OCI-LY1 (cell line): Measurements from ENCODE around the gene TRRAP.

Experiments used
- H2AFZ ChIP-seq: fragments of 200-600 bp; sonication (generic), shearing (Covaris generic); 2 replicates; pipeline ENCODE4 v1.6.0; 2014; ENCODE audit warnings: antibody characterized with exemption, mild to moderate bottlenecking, low read length
- H3F3A ChIP-seq: fragments of 200-600 bp; sonication (generic), shearing (Covaris generic); 2 replicates; pipeline ENCODE4 v1.6.0; 2014; ENCODE audit warnings: mild to moderate bottlenecking, antibody characterized with exemption, low read length, moderate library complexity; ENCODE audit not compliant: insufficient read depth
- H3K27ac ChIP-seq: fragments of 200-600 bp; sonication (generic); 2 replicates; pipeline ENCODE4 v1.5.1; 2014; ENCODE audit warnings: low read length, mixed run types, mild to moderate bottlenecking, low read depth; ENCODE audit not compliant: poor library complexity, severe bottlenecking
- H3K27me3 ChIP-seq: fragments of 200-600 bp; sonication (generic); 2 replicates; pipeline ENCODE4 v1.6.0; 2014; ENCODE audit warnings: antibody characterized with exemption, mild to moderate bottlenecking, low read length, moderate library complexity; ENCODE audit not compliant: insufficient read depth
- H3K36me3 ChIP-seq: fragments of 200-600 bp; sonication (generic); 2 replicates; pipeline ENCODE4 v1.6.1; 2014; ENCODE audit warnings: mild to moderate bottlenecking, antibody characterized with exemption, low read length, moderate library complexity, mixed read lengths; ENCODE audit not compliant: insufficient read depth
- H3K4me1 ChIP-seq: fragments of 200-600 bp; sonication (generic); 2 replicates; pipeline ENCODE4 v1.5.1; 2014; ENCODE audit warnings: mild to moderate bottlenecking, low read length, moderate library complexity; ENCODE audit not compliant: insufficient read depth, severe bottlenecking
- H3K4me2 ChIP-seq: fragments of 200-600 bp; sonication (generic), shearing (Covaris generic); 2 replicates; pipeline ENCODE4 v1.6.1; 2014; ENCODE audit warnings: low read length
- H3K4me3 ChIP-seq: fragments of 200-600 bp; sonication (generic); 2 replicates; pipeline ENCODE4 v1.5.1; 2014; ENCODE audit warnings: low read length, low read depth, mild to moderate bottlenecking, mixed read lengths; ENCODE audit not compliant: poor library complexity, severe bottlenecking
- H3K79me2 ChIP-seq: fragments of 200-600 bp; shearing (Covaris generic); 2 replicates; pipeline ENCODE4 v1.6.1; 2016; ENCODE audit warnings: mixed run types, low read length, mixed read lengths; ENCODE audit not compliant: insufficient read depth
- H3K9ac ChIP-seq: fragments of 200-600 bp; sonication (generic), shearing (Covaris generic); 2 replicates; pipeline ENCODE4 v1.6.1; 2014; ENCODE audit warnings: mild to moderate bottlenecking, low read length, mixed read lengths
- H3K9me2 ChIP-seq: fragments of 200-600 bp; sonication (generic), shearing (Covaris generic); 2 replicates; pipeline ENCODE4 v1.6.1; 2014; ENCODE audit warnings: low read depth, mild to moderate bottlenecking, low read length, mixed read lengths
- H3K9me3 ChIP-seq: fragments of 200-600 bp; shearing (Covaris generic); 2 replicates; pipeline ENCODE4 v1.6.1; 2014; ENCODE audit warnings: low read length, mixed read lengths
- H4K20me1 ChIP-seq: fragments of 200-600 bp; sonication (generic), shearing (Covaris generic); 2 replicates; pipeline ENCODE4 v1.6.0; 2016; ENCODE audit warnings: mild to moderate bottlenecking, low read length; ENCODE audit not compliant: insufficient read depth
- CTCF ChIP-seq: fragments of 200-600 bp; sonication (generic), shearing (Covaris generic); IDR thresholded peaks from 2 replicates; pipeline ENCODE4 v1.5.1; 2017; ENCODE audit warnings: mild to moderate bottlenecking, antibody characterized with exemption, low read length, moderate library complexity, mixed read lengths
- EZH2 ChIP-seq: fragments of 200-600 bp; sonication (generic), shearing (Covaris generic); IDR thresholded peaks from 2 replicates; pipeline ENCODE4 v1.8.0; 2017; ENCODE audit warnings: borderline replicate concordance, mixed run types, mild to moderate bottlenecking, antibody characterized with exemption, low read length, moderate library complexity, mixed read lengths

Gene TRRAP

GRCh38 chr7:99012722-99013121 is 134.4 kb downstream of the TRRAP start:
- H3K79me2 ChIP-seq, result no peaks in the 10 kb centered on the region
- no peaks in the 10 kb centered on the region for H3K9me3 ChIP-seq
- no peaks in the 10 kb centered on the region for H3K27me3 ChIP-seq
- no peak overlapping the region for H3K4me3 ChIP-seq
- H3K27ac ChIP-seq, result no peak overlapping the region
- H3K36me3 ChIP-seq, result peaks cover 96% of the 10 kb centered on the region
- TF ChIP-seq EZH2, result no peak
- TF ChIP-seq CTCF, result no peak
- no peaks in the 10 kb centered on the region for H4K20me1 ChIP-seq
- no peak overlapping the region for H2AFZ ChIP-seq
- no peaks in the 10 kb centered on the region for H3F3A ChIP-seq
- no peaks in the 10 kb centered on the region for H3K9me2 ChIP-seq
- no peak overlapping the region for H3K9ac ChIP-seq
- no peaks in the 10 kb centered on the region for H3K4me1 ChIP-seq
- no peak overlapping the region for H3K4me2 ChIP-seq

GRCh38 chr7:99013266-99014112 is 135.2 kb downstream of the TRRAP start:
- Histone ChIP-seq H3F3A (no peaks in the 10 kb centered on the region), H3K27ac (no peak overlapping the region), H3K27me3 (no peaks in the 10 kb centered on the region), H3K4me3 (no peak overlapping the region), H4K20me1 (no peaks in the 10 kb centered on the region), H3K4me1 (no peaks in the 10 kb centered on the region), H3K9ac (no peak overlapping the region), H3K9me3 (no peaks in the 10 kb centered on the region), H2AFZ (no peak overlapping the region), H3K9me2 (no peaks in the 10 kb centered on the region), H3K4me2 (no peak overlapping the region), H3K36me3 (peaks cover 92% of the 10 kb centered on the region), H3K79me2 (no peaks in the 10 kb centered on the region)
- TF ChIP-seq CTCF (no peak), EZH2 (no peak)

GRCh38 chr7:99014113-99014985 is 136.0 kb downstream of the TRRAP start:
- Histone ChIP-seq H3K79me2 (no peaks in the 10 kb centered on the region), H3K4me2 (no peak overlapping the region), H3K4me3 (no peak overlapping the region), H3K4me1 (no peaks in the 10 kb centered on the region), H3K9ac (no peak overlapping the region), H3K36me3 (peaks cover 90% of the 10 kb centered on the region), H3K27me3 (no peaks in the 10 kb centered on the region), H3F3A (no peaks in the 10 kb centered on the region), H3K9me2 (no peaks in the 10 kb centered on the region), H3K9me3 (no peaks in the 10 kb centered on the region), H3K27ac (no peak overlapping the region), H2AFZ (no peak overlapping the region), H4K20me1 (no peaks in the 10 kb centered on the region)
- TF ChIP-seq EZH2 (no peak), CTCF (no peak)
